GM18526 (cell line): ENCODE measurements around the gene COBLL1.

Source experiments
- POLR2A ChIP-seq: IDR thresholded peaks from 3 replicates; pipeline ENCODE4 v1.6.1; 2011; ENCODE audit not compliant: insufficient read length; ENCODE audit errors: extremely low read depth

The COBLL1 gene

GRCh38 chr2:164841719-164842623 lies at the start of gene COBLL1:
TSS of gene COBLL1 (minus strand) at chr2:164841823. CDS start at chr2:164841196, 627 bp downstream.
- TF ChIP-seq POLR2A = no peak

- TF ChIP-seq POLR2A = no peak
Observed at GRCh38 chr2:164890544-164890943, 48.9 kb upstream of the COBLL1 start.

GRCh38 chr2:164888592-164888991 lies 47.0 kb upstream of the COBLL1 start:
- no peak for TF ChIP-seq POLR2A

GRCh38 chr2:164887434-164888144 lies 46.0 kb upstream of the COBLL1 start:
- TF ChIP-seq POLR2A = no peak

GRCh38 chr2:164882276-164882675 lies 40.7 kb upstream of the COBLL1 start:
- TF ChIP-seq POLR2A = no peak

- no peak for TF ChIP-seq POLR2A
Observed at GRCh38 chr2:164881524-164881923, 39.9 kb upstream of the COBLL1 start.

- no peak for TF ChIP-seq POLR2A
Observed at GRCh38 chr2:164879901-164880535, 38.4 kb upstream of the COBLL1 start.

GRCh38 chr2:164877927-164878326 lies 36.3 kb upstream of the COBLL1 start:
- TF ChIP-seq POLR2A = no peak

- TF ChIP-seq POLR2A = no peak
Observed at GRCh38 chr2:164877169-164877568, 35.5 kb upstream of the COBLL1 start.

- no peak for TF ChIP-seq POLR2A
Observed at GRCh38 chr2:164875334-164876205, 33.9 kb upstream of the COBLL1 start.

GRCh38 chr2:164873210-164873908 lies 31.7 kb upstream of the COBLL1 start:
- TF ChIP-seq POLR2A = no peak

GRCh38 chr2:164871404-164871803 lies 29.8 kb upstream of the COBLL1 start:
- no peak for TF ChIP-seq POLR2A

- no peak for TF ChIP-seq POLR2A
Observed at GRCh38 chr2:164869420-164869772, 27.8 kb upstream of the COBLL1 start.
